CMK (cell line): ENCODE measurements around the gene PBX1.

Experiments used
- DNase-seq: peaks from one replicate; pipeline ENCODE4 v3.0.0-alpha.2; 2010; ENCODE audit warnings: low read depth

The PBX1 gene

GRCh38 chr1:164761009-164761408 is 202.0 kb downstream of the PBX1 start:
- no peak for DNase-seq

DNA sequence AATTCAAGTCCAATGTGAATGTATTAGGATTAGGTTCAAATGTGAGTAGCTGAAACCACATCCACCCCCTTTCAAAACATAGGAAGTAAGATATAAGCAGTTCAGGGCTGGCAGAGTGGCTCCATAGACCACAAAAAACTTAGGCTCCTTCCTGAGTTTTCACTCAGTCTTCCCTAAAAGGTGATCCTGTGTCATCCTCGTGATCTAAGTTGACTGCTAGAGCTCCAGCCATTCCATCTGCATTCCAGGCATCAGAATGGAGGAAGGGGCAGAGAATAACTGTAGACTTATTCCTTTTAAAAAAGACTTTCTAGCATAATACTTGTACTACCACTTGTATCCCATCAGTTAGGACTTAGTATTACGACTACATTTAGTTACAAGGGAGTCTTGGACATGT is 204.1 kb downstream of the PBX1 start:
- no peak for DNase-seq

- DNase-seq, result no peak
These were observed 205.3 kb downstream of the PBX1 start for GRCh38 chr1:164764333-164764732.

DNA sequence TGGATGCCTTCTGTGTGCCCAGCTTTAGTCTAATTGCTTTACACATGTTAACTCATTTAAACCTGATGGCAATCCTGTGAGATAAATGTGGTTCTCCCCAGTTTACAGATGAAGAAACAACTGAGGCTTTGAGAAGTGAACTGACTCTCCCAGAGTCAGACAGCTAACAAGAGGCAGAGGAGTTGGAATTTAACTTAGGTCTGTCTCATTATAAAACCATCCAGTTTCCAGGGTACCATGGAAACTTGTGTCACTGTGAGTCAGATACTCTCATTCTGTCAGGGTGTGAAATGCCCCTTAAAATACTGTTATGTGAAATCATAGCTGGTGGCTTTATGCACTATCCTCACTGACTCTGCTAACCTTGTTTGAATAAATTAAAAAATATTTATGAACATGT is 206.6 kb downstream of the PBX1 start:
- DNase-seq, result no peak

- DNase-seq, result no peak
These were observed 207.2 kb downstream of the PBX1 start for GRCh38 chr1:164765992-164766720.

- DNase-seq, result no peak
These were observed 208.9 kb downstream of the PBX1 start for GRCh38 chr1:164767752-164768402.

GRCh38 chr1:164768619-164769018 is 209.6 kb downstream of the PBX1 start:
- DNase-seq, result no peak

DNA sequence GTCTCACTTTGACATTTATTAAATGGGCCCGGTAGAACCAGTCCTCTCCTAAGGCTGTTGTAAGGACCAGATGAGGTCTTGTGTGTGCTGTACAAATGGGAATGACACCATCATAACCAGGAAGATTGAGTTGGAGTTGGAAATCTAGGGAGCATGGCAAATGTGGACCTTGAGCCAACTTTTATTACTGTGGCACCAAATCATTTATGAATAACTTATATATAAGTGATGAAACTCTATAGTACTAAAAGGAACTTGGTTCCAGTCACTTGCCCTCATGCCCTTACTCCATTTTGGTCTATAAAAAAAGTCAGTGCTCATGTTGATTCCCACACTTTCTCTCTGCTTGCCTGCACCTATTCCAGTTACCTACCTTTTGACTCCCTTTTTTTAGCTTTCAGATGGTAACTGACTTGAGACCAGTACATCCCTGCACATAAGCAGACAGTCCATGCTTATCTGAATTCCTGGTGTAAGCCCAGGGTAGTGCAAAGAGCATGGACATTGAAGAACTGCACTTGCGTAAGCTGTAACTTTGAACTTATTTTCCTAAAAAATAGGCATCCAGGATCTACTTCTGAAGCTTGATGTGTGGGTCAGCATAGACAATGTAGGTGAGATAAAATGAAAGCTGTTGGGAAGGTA is 210.6 kb downstream of the PBX1 start:
- no peak for DNase-seq

- DNase-seq, result no peak
These were observed 211.1 kb downstream of the PBX1 start for GRCh38 chr1:164770131-164770529.

DNA sequence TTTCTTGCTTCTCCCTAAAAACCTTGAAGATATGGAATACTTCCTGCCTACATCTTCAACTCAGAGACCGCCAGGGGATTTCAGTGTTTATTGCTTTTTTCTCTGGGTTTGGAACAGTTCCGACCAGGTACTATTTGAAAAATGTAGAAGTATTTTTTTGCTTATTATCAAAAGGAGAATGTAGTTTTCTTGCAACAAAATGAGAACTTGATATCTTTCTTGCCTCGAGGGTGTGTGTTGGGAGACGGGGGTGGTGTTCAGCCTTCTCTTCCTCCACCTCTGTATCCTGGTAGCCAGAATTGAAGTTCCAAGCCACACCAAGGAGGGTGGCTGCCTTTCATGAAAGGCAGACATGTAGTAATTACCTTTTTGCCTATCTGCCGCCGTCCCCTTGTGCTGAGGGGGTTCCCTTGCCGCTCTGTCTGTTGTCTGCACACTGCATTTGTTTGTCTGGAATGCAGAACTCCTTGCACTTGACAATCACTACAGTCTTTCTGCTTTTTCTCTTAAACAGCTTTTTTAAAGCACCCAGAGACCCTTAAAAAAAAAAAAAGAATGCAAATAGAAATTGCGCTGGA is 212.1 kb downstream of the PBX1 start:
- no peak for DNase-seq

DNA sequence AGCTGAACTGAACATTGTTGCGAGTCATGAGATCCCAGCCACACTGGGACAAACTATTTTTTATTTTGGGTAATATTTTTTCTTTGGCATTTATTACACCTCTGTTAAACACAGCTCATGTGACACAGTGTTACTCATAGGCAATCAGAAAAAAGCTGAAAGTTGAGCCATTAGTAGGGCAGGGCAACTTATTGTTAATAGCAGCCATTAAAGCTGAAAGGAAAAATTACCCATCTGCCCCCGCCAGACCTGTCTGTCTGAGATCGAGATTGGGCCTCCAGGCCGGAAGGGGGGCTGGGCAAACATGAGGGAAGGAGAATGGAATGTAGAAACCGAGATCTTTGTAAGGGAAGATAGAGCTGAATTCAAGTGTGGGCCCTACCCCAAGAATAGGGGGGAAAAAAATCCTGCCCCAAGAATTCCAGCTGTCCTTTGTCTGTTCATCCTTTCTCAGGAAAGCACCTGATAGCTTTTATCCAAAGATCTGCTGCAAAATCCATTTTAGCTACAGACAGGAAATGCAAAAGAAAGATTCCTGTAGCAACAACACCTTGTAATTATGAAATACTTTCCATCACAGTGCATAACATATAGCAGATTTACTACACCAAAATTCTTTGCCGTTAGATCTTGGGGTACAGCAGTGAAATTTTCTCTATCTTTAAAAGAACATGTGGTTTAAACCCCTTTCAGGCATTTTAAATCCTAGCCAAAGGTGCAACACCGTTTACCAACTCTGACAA is 212.8 kb downstream of the PBX1 start:
- no peak for DNase-seq

DNA sequence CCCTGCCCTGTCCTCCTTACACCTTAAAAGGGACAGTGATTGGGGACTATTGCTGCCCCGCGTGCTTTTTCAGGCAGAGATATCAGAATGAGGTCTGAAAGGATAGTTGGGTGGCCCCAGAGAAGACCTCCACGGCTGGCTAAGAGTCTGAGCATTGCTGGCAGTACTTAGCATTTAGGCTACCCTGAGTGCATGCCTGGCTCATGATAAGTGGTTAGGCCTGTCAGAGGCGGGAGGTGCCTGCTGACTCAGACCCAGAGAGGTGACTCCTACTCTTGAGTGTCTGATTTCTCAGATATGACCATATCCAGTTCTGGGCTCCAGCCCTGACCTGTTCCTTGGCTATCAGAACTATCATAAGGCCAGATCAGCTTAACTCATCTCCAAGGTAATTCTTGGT is 213.7 kb downstream of the PBX1 start:
- no peak for DNase-seq

DNA sequence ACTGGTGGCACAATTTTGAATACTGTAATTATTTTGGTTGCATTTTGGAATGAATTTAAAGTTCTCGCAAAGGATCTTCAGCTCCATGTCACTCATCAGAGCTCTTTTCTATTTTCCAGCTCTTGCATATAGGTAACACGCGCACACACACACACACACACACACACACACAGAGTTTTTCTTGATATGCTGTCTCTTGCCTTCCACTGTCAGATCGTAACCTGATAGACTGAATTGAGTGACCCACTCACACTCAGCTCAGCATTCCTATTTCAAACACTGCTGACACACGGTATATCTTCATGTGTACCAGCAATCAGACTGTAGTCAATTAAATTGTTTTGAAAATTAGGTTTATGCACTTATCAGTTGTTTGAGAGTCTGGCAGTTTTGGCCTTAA is 214.1 kb downstream of the PBX1 start:
- no peak for DNase-seq

DNA sequence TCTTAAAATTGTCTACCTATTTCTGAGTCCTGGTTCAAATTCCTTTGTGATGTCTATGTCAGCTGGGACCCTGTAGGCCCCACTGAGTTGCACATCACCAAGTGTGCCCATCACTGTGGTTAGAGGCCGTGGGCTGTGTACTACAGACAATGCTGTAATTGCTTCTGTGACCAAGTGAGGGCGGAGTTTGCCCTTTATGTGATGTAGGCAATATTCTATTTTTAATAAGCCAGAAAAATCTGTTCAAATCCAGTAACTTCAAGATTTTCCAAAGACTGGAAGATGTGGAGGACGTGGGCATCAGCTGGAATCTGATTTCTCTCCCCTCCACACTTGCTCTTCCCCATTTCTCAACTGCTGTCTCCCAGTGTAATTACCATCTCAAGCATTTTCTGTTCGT is 215.4 kb downstream of the PBX1 start:
- DNase-seq, result no peak

DNA sequence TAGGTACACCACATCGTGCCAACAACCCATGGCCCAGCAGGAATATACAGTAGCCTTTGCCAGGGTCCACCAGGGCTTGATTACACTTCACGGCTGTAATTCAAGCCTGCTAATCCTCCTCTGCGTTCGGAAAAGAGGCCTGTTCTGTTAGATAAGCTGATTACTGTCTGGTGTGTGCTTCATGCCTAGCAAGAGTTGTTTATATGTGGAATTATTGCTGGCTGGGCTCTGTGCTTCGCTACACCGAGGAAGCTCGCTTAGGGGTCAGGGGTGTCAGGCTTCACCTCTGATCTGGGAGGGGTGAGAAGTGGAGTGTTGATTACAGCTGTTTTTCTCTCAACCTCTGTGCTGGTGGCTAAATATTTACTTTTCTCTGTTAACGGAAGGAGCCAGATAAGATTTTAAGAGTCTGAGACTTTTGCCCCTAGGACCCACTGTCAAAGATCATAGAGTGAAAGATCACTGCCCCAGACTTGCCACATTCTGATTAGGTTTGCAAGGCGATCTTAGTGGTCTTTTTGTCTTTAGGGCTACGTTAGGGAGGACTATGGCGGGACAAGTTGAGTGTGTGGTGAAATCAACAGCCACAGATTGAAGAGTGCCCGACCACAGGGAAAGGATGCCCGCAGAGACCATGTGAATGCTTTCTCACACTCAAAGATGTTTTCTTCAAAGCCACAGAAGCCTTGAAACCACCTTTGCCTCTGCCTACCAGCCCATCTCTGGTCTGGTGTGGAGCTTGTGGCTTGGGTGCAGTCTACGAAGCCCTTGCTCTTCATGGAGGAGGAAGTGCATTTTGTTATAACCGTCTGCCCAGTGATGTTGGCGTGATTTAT is 216.1 kb downstream of the PBX1 start:
- no peak for DNase-seq

- no peak for DNase-seq
These were observed 218.5 kb downstream of the PBX1 start for GRCh38 chr1:164777518-164777917.

- no peak for DNase-seq
These were observed 220.4 kb downstream of the PBX1 start for GRCh38 chr1:164779376-164779775.

DNA sequence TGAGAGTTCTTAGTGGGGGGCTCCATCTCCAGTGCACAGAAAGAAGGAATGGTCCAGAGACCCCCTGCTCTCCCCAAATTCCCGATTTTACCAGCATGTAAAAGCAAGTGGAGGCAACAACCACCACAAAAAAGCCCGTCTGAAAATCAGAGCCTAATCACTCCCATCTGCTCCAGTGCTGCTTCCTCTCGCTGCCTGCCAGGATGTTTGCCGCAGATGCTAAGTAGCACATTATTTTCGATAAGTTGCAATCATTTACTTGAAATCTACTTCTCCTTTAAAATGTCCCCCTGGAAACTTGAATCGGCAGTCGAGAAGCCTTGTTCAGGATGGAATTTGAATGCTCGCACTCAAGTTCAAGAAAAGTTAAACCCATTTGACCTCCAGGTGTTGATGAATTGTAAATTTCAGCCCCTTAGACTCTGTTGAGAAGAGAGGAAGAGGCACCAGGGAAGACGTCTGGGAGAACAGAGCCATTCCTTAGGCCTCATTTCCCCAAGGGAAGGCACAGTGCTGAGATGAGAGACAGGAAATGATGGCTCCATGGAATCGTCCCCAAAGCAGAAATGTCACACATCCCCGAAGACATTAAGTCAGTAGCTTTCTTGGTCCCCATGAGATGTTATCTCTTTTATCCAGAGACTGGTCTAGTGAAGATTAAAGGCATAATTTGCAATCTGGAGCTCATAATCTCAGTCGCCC is 221.3 kb downstream of the PBX1 start:
- no peak for DNase-seq

- no peak for DNase-seq
These were observed 221.9 kb downstream of the PBX1 start for GRCh38 chr1:164780863-164781262.

- DNase-seq, result no peak
These were observed 223.0 kb downstream of the PBX1 start for GRCh38 chr1:164781972-164782371.
